ENCODE data around the gene IFITM2. TPM values are rescaled to one million over a fixed set of nuclear protein-coding genes. Genes with fewer than 3 reads are reported as not detected.

Gene IFITM2
- total RNA-seq, 1 donor from 2014 or later, result 780 TPM

- TF ChIP-seq POLR2A (IDR thresholded peaks at IDR 0.05), result no peak
- TF ChIP-seq POLR2AphosphoS5 (IDR thresholded peaks at IDR 0.05; ENCODE audit: insufficient read depth in 1 of 2, low read depth in 1 of 2), result no peak
- no peak for TF ChIP-seq CTCF (IDR thresholded peaks at IDR 0.05)
- Histone ChIP-seq H3K4me3 (peak overlapping the region; percentile 6 to 37), H3K27ac (no peak overlapping the region), H3K27me3 (peaks cover 29% of the 10 kb centered on the region), H3K9me3 (no peaks in the 10 kb centered on the region), H3K4me1 (peaks cover 21% of the 10 kb centered on the region), H3K36me3 (no peaks in the 10 kb centered on the region)
- intact Hi-C loops (cut with DNase I), result no loop called here
- no peak for DNase-seq (ENCODE audit: extremely low spot score in 2 of 2)
Measured at GRCh38 chr11:279966-280705, 27.5 kb upstream of the IFITM2 start.

GRCh38 chr11:280706-281485, 26.7 kb upstream of the IFITM2 start:
- DNase-seq (ENCODE audit: extremely low spot score in 2 of 2), result no peak
- Histone ChIP-seq H3K27ac (no peak overlapping the region), H3K36me3 (no peaks in the 10 kb centered on the region), H3K27me3 (peaks cover 29% of the 10 kb centered on the region), H3K4me3 (peak overlapping the region in 1 of 2 donors; percentile 37), H3K9me3 (no peaks in the 10 kb centered on the region), H3K4me1 (peaks cover 21% of the 10 kb centered on the region)
- intact Hi-C loops (cut with DNase I), result no loop called here
- TF ChIP-seq CTCF (IDR thresholded peaks at IDR 0.05), result no peak
- peak in 1 of 2 donors; percentile 23 for TF ChIP-seq POLR2AphosphoS5 (IDR thresholded peaks at IDR 0.05; ENCODE audit: insufficient read depth in 1 of 2, low read depth in 1 of 2)

- TF ChIP-seq POLR2A (IDR thresholded peaks at IDR 0.05), result no peak
- no peak for TF ChIP-seq CTCF (IDR thresholded peaks at IDR 0.05)
- no peak for TF ChIP-seq POLR2AphosphoS5 (IDR thresholded peaks at IDR 0.05; ENCODE audit: insufficient read depth in 1 of 2, low read depth in 1 of 2)
- intact Hi-C loops (cut with DNase I), result no loop called here
- no peak for DNase-seq (ENCODE audit: extremely low spot score in 2 of 2)
- peaks cover 21% of the 10 kb centered on the region for H3K4me1 ChIP-seq
- H3K36me3 ChIP-seq, result no peaks in the 10 kb centered on the region
- no peak overlapping the region for H3K27ac ChIP-seq
- H3K9me3 ChIP-seq, result no peaks in the 10 kb centered on the region
- H3K4me3 ChIP-seq, result peak overlapping the region in 1 of 2 donors; percentile 37
- peaks cover 29% of the 10 kb centered on the region for H3K27me3 ChIP-seq
Measured at GRCh38 chr11:281486-282161, 26.0 kb upstream of the IFITM2 start.

GRCh38 chr11:282171-282570, 25.4 kb upstream of the IFITM2 start:
- DNase-seq (ENCODE audit: extremely low spot score in 2 of 2), result no peak

More at GRCh38 chr11:282171-282570, 25.4 kb upstream of the IFITM2 start:
- Histone ChIP-seq H3K27ac (no peak overlapping the region), H3K4me3 (no peak overlapping the region), H3K9me3 (no peaks in the 10 kb centered on the region), H3K36me3 (no peaks in the 10 kb centered on the region), H3K4me1 (peaks cover 21% of the 10 kb centered on the region), H3K27me3 (peaks cover 29% of the 10 kb centered on the region)
- intact Hi-C loops (cut with DNase I), result no loop called here
- TF ChIP-seq POLR2AphosphoS5 (IDR thresholded peaks at IDR 0.05; ENCODE audit: insufficient read depth in 1 of 2, low read depth in 1 of 2), result no peak
- no peak for TF ChIP-seq CTCF (IDR thresholded peaks at IDR 0.05)
- no peak for TF ChIP-seq POLR2A (IDR thresholded peaks at IDR 0.05)
